ENCODE measurements around the gene WTAP. TPM values are rescaled to one million over a fixed set of nuclear protein-coding genes. Genes with fewer than 3 reads are reported as not detected.

The WTAP gene
- total and polyA plus RNA-seq, 2 experiments from 2014 or later = 108 to 121 TPM

GRCh38 chr6:159693894-159694545 lies 33.3 kb upstream of the WTAP start:
- H3K79me2 ChIP-seq (replicated peaks; ENCODE audit: insufficient read depth) = peaks cover 36% of the 10 kb centered on the region
- H3K36me3 ChIP-seq (ENCODE audit: insufficient read depth) = 0 out of 2 replicates have a peak, but pooled peaks cover 4% of the 10 kb centered on the region
- peaks cover 13% of the 10 kb centered on the region; the same call in 2 of the 3 replicates for H3K36me3 Mint-ChIP-seq (ENCODE audit: low read depth)
- peak overlapping the region; percentile 94 for H3K4me3 Mint-ChIP-seq
- 0 out of 2 replicates have a peak, but pooled peaks cover 8% of the 10 kb centered on the region for H3F3A ChIP-seq (replicated peaks; ENCODE audit: low read depth)
- no peak for TF ChIP-seq ZNF462 (CRISPR knock-in tag; IDR thresholded peaks at IDR 0.05)
- TF ChIP-seq CREB1 (CRISPR knock-in tag; IDR thresholded peaks at IDR 0.05; ENCODE audit: low read depth) = no peak
- TF ChIP-seq EZH2phosphoT487 (IDR thresholded peaks at IDR 0.05; ENCODE audit: unreplicated experiment) = no peak
- TF ChIP-seq NANOG (IDR thresholded peaks at IDR 0.05; ENCODE audit: borderline replicate concordance) = no peak
- no peak for TF ChIP-seq ZNF114 (CRISPR knock-in tag; IDR thresholded peaks at IDR 0.05)
- TF ChIP-seq ZNF331 (CRISPR knock-in tag; IDR thresholded peaks at IDR 0.05; ENCODE audit: low read depth) = no peak
- TF ChIP-seq EZH2 (IDR thresholded peaks at IDR 0.05; ENCODE audit: low read depth, unreplicated experiment) = no peak
- no peak for TF ChIP-seq ETS1 (IDR thresholded peaks at IDR 0.05)
- TF ChIP-seq CTCF (conservative IDR thresholded peaks at IDR 0.05; ENCODE audit: low read depth in 2 of 2) = no peak
- TF ChIP-seq STAT1 (IDR thresholded peaks at IDR 0.05; ENCODE audit: unreplicated experiment) = no peak
- TF ChIP-seq REST (IDR thresholded peaks at IDR 0.05; ENCODE audit: unreplicated experiment) = no peak
- no peak for TF ChIP-seq JUNB (IDR thresholded peaks at IDR 0.05; ENCODE audit: unreplicated experiment)
- TF ChIP-seq POLR2AphosphoS5 (IDR thresholded peaks at IDR 0.05; ENCODE audit: low read depth) = no peak
- peak; percentile 42 for DNase-seq (ENCODE audit: low spot score)
- no peaks in the 10 kb centered on the region for H3K9me2 ChIP-seq (ENCODE audit: insufficient read depth)
- H3K4me3 ChIP-seq = peak overlapping the region; percentile 95
- peaks cover 11% of the 10 kb centered on the region; the same call in 1 of the 2 replicates for H4K20me1 ChIP-seq (replicated peaks; ENCODE audit: insufficient read depth)
- H3K9me3 Mint-ChIP-seq = no peaks in the 10 kb centered on the region
- no peaks in the 10 kb centered on the region for H3K27me3 ChIP-seq (ENCODE audit: insufficient read depth)
- H2AFZ ChIP-seq = peak overlapping the region; percentile 81
- H3K27me3 Mint-ChIP-seq (ENCODE audit: insufficient read depth, low read depth, poor library complexity) = peaks cover 11% of the 10 kb centered on the region
- H3K4me1 Mint-ChIP-seq = peaks cover 21% of the 10 kb centered on the region
- H3K4me2 ChIP-seq = peak overlapping the region; percentile 85
- H3K27ac Mint-ChIP-seq = peak overlapping the region; percentile 83
- peaks cover 18% of the 10 kb centered on the region for H3K4me1 ChIP-seq (ENCODE audit: insufficient read depth)
- H3K27ac ChIP-seq (ENCODE audit: low read depth) = peak overlapping the region; percentile 83; the same call in 1 of the 2 replicates
- no peak; the same call in 2 of the 3 replicates for ATAC-seq

All from GM23338 (cell line).